Measurements from ENCODE around the gene TAS2R19.

- no peak for TF ChIP-seq ZNF8 (CRISPR knock-in tag; IDR thresholded peaks at IDR 0.05)
- no peak for TF ChIP-seq PATZ1 (CRISPR knock-in tag; IDR thresholded peaks at IDR 0.05; ENCODE audit: borderline replicate concordance)
- no peak for TF ChIP-seq ZNF565 (CRISPR knock-in tag; conservative IDR thresholded peaks at IDR 0.05; ENCODE audit: low read depth)
- TF ChIP-seq CSRNP3 (CRISPR knock-in tag; IDR thresholded peaks at IDR 0.05): no peak
- no peak for TF ChIP-seq ZNF70 (CRISPR knock-in tag; IDR thresholded peaks at IDR 0.05)
- TF ChIP-seq SNAI2 (CRISPR knock-in tag; IDR thresholded peaks at IDR 0.05): no peak
- TF ChIP-seq TOX (CRISPR knock-in tag; IDR thresholded peaks at IDR 0.05; ENCODE audit: borderline replicate concordance): no peak
- TF ChIP-seq CREB5 (CRISPR knock-in tag; IDR thresholded peaks at IDR 0.05; ENCODE audit: low read depth): no peak
- TF ChIP-seq ZFP3 (CRISPR knock-in tag; IDR thresholded peaks at IDR 0.05): no peak
- TF ChIP-seq CSDC2 (CRISPR knock-in tag; IDR thresholded peaks at IDR 0.05): no peak
- TF ChIP-seq POU6F1 (CRISPR knock-in tag; IDR thresholded peaks at IDR 0.05; ENCODE audit: borderline replicate concordance, low read depth): no peak
- TF ChIP-seq TSHZ2 (CRISPR knock-in tag; IDR thresholded peaks at IDR 0.05): no peak
These were observed 6.5 kb downstream of the TAS2R19 start for GRCh38 chr12:11015775-11016430.

All from SK-N-SH treated with all-trans-retinoic acid at 6 μM for 48 hours (cell line).